GM12878 (cell line): ENCODE data around the gene CYP1B1. TPM values are rescaled to one million over a fixed set of nuclear protein-coding genes. Genes with fewer than 3 reads are reported as not detected.

Source experiments
- ATAC-seq: fragments of 200-7000 bp; cut with Tn5 transposase; 3 replicates; pipeline ENCODE4 v1.9.1; 2020; ENCODE audit warnings: mild to moderate bottlenecking, moderate library complexity
- BruUV-seq: library from RNA; stranded (reverse); fragments of 400-500 nt; replicated peaks from 2 replicates; lab custom pipeline; 2021; lab: Mats Ljungman, UMichigan
- CTCF ChIA-PET: fragments of 300-600 bp; sonication (Branson Sonifier 250); formaldehyde crosslinking; extraction: SDS; loops from one replicate; lab custom pipeline; 2021; ENCODE audit warnings: inconsistent platforms; lab: Yijun Ruan, JAX
- POLR2A ChIA-PET: fragments of 350-600 bp; formaldehyde crosslinking; extraction: SDS; loops from one replicate; lab custom pipeline; 2021; ENCODE audit warnings: inconsistent platforms; lab: Charles Lee
- RAD21 ChIA-PET: fragments of 300-600 bp; sonication (Branson Sonifier 250); formaldehyde crosslinking; loops from one replicate; lab custom pipeline; 2023; ENCODE audit warnings: antibody characterized with exemption; ENCODE audit not compliant: unreplicated experiment; lab: Charles Lee
- SMC1A ChIA-PET: fragments of 300-600 bp; sonication (Branson Sonifier 250); formaldehyde crosslinking; loops from one replicate; lab custom pipeline; 2023; ENCODE audit not compliant: unreplicated experiment, uncharacterized antibody; lab: Charles Lee
- DNase-seq: peaks from one replicate; pipeline ENCODE4 v3.0.0-alpha.2; 2011; ENCODE audit warnings: low read depth, low spot score
- FAIRE-seq: peaks from 3 replicates; lab custom pipeline; 2011; peaks lifted over from hg19 to GRCh38; lab: Jason Lieb, UNC
- H2AFZ ChIP-seq: 2 replicates; pipeline ENCODE4 v1.6.0; 2011; ENCODE audit warnings: low read depth, low read length, control low read depth; ENCODE audit not compliant: control insufficient read depth
- H3K27ac ChIP-seq: 2 replicates; pipeline ENCODE4 v1.5.1; 2011; ENCODE audit warnings: control low read depth; ENCODE audit not compliant: control insufficient read depth, insufficient read depth
- H3K27me3 ChIP-seq, 2 experiments: replicated peaks in 1 of 2; 2 replicates each; pipeline versions ENCODE4 v1.6.0 to v1.6.1; 2011; ENCODE audit warnings: low read length in 1 of 2; ENCODE audit not compliant: control insufficient read depth in 2 of 2, insufficient read depth in 2 of 2
- H3K36me3 ChIP-seq, 2 experiments: 2 replicates each; pipeline ENCODE4 v1.5.1; 2011; ENCODE audit warnings: low read length in 1 of 2; ENCODE audit not compliant: control insufficient read depth in 2 of 2, insufficient read depth in 2 of 2
- H3K4me1 ChIP-seq: 2 replicates; pipeline ENCODE4 v1.6.1; 2011; ENCODE audit warnings: mild to moderate bottlenecking, low read length, moderate library complexity, mixed read lengths; ENCODE audit not compliant: control insufficient read depth, insufficient read depth
- H3K4me2 ChIP-seq: 2 replicates; pipeline ENCODE4 v1.6.0; 2011; ENCODE audit warnings: control low read depth; ENCODE audit not compliant: control insufficient read depth, insufficient read depth
- H3K4me3 ChIP-seq: fragments of 200-600 bp; sonication (generic); 2 replicates; pipeline ENCODE4 v1.5.1; 2016
- H3K79me2 ChIP-seq: 2 replicates; pipeline ENCODE4 v1.6.0; 2011; ENCODE audit warnings: low read length; ENCODE audit not compliant: control insufficient read depth, insufficient read depth
- H3K9ac ChIP-seq: 2 replicates; pipeline ENCODE4 v1.8.0; 2011; ENCODE audit warnings: low read length, control low read depth, mixed read lengths; ENCODE audit not compliant: control insufficient read depth, insufficient read depth
- H3K9me3 ChIP-seq: replicated peaks from 3 replicates; pipeline ENCODE4 v1.5.1; 2011; ENCODE audit warnings: mild to moderate bottlenecking, low read length; ENCODE audit not compliant: control insufficient read depth, insufficient read depth
- H4K20me1 ChIP-seq: 2 replicates; pipeline ENCODE4 v1.6.0; 2011; ENCODE audit not compliant: control insufficient read depth, insufficient read depth
- BCLAF1 ChIP-seq: fragments of 450-650 bp; IDR thresholded peaks from 2 replicates; pipeline ENCODE4 v1.6.1; 2017; ENCODE audit warnings: antibody characterized with exemption, mild to moderate bottlenecking, moderate library complexity
- E2F4 ChIP-seq: IDR thresholded peaks from 2 replicates; pipeline ENCODE4 v1.6.1; 2012; ENCODE audit warnings: low read depth, low read length, improper control_type of control experiment
- HCFC1 ChIP-seq: fragments of 150-350 bp; IDR thresholded peaks from 2 replicates; pipeline ENCODE4 v1.6.1; 2014; ENCODE audit warnings: low read length
- MTA3 ChIP-seq: IDR thresholded peaks from 2 replicates; pipeline ENCODE4 v1.6.1; 2012; ENCODE audit warnings: low read length, inconsistent platforms, borderline replicate concordance
- NFXL1 ChIP-seq: fragments of 450-650 bp; IDR thresholded peaks from 2 replicates; pipeline ENCODE4 v1.6.1; 2017; ENCODE audit warnings: antibody characterized with exemption, mild to moderate bottlenecking, borderline replicate concordance
- NRF1 ChIP-seq: conservative IDR thresholded peaks from 2 replicates; pipeline ENCODE4 v1.6.1; 2011; ENCODE audit warnings: mild to moderate bottlenecking, low read depth, low read length, improper control_type of control experiment
- PBX3 ChIP-seq: IDR thresholded peaks from 2 replicates; pipeline ENCODE4 v1.6.1; 2011; ENCODE audit warnings: mild to moderate bottlenecking, low read depth, low read length, moderate library complexity; ENCODE audit not compliant: insufficient replicate concordance
- POLR2AphosphoS2 ChIP-seq: IDR thresholded peaks from 2 replicates; pipeline ENCODE4 v1.6.1; 2011; ENCODE audit warnings: low read depth, mild to moderate bottlenecking, low read length, improper control_type of control experiment, moderate library complexity
- RBBP5 ChIP-seq: fragments of 200-600 bp; sonication (generic); conservative IDR thresholded peaks from 2 replicates; pipeline ENCODE4 v1.6.1; 2016
- SRF ChIP-seq, 2 experiments: IDR thresholded peaks; 2 replicates each; pipeline ENCODE4 v1.6.1; 2011; ENCODE audit warnings: low read depth in 2 of 2, low read length in 2 of 2, mild to moderate bottlenecking in 1 of 2, moderate library complexity in 1 of 2
- ZNF207 ChIP-seq: fragments of 450-650 bp; IDR thresholded peaks from 2 replicates; pipeline ENCODE4 v1.6.1; 2014; ENCODE audit warnings: antibody characterized with exemption, mild to moderate bottlenecking, borderline replicate concordance
- ZNF274 ChIP-seq: IDR thresholded peaks from one replicate; pipeline ENCODE4 v1.8.0; 2011; ENCODE audit not compliant: insufficient read length, insufficient read depth
- WGBS: methylation state at CpG from one replicate; pipeline ENCODE4 v1.1.6; 2016; ENCODE audit warnings: low lambda C conversion rate; ENCODE audit not compliant: insufficient replicate concordance, insufficient coverage; ENCODE audit errors: missing lambda C conversion rate; 5-methylcytosine and 5-hydroxymethylcytosine counted together
- in situ Hi-C: fragments of 300-500 bp; cut with MboI; formaldehyde crosslinking; loops from 9 replicates; pipeline ENCODE4 v1.14.3; 2018; ENCODE audit warnings: mixed read lengths
- intact Hi-C: fragments of 100-400 bp; cut with micrococcal nuclease; formaldehyde crosslinking; loops from one replicate; pipeline ENCODE4 v1.14.2; 2022; ENCODE audit not compliant: unreplicated experiment
- polyA plus RNA-seq, 11 experiments: library from polyadenylated mRNA; depleted of rRNA in 4 of 11; unstranded in 6 of 11; stranded (reverse) in 5 of 11; fragments of >200 nt; fragmentation: Nextera tagmentation in 4 of 11; fragmentation: Illumina TruSeq in 1 of 11; extraction: Ambion mirVana in 4 of 11; extraction: Trizol in 1 of 11; gene quantifications; 1 replicate in 1 of 11; 2 replicates in 10 of 11; pipeline versions ENCODE4 v1.2.1 to v1.2.3, GENCODE V29; 2011 to 2016; ENCODE audit warnings: inconsistent platforms in 2 of 11, missing spikeins in 2 of 11, low read depth in 1 of 11
- total RNA-seq, 4 experiments: library from RNA; depleted of rRNA in 3 of 4; stranded (reverse); fragments of >200 nt in 3 of 4; fragmentation: Illumina TruSeq in 1 of 4; extraction: Trizol in 1 of 4; gene quantifications; 2 replicates each; pipeline versions ENCODE4 v1.2.1 to v1.2.3, GENCODE V29; 2013 to 2021
- TF ChIP-seq, protein P1 (sequence below): fragments of 450-650 bp; IDR thresholded peaks from 2 replicates; pipeline ENCODE4 v1.6.1; 2017; ENCODE audit warnings: low read depth, mild to moderate bottlenecking, moderate library complexity
- TF ChIP-seq, protein P2 (sequence below): IDR thresholded peaks from 2 replicates; pipeline ENCODE4 v1.6.1; 2012; ENCODE audit warnings: low read depth, low read length, improper control_type of control experiment

Gene CYP1B1
- total and polyA plus RNA-seq, 10 of the 15 experiments (the other 5 are each of a cell fraction or from before 2014, with no cell fraction given): 0.35 to 29.7 (median 3.4) TPM

GRCh38 chr2:38039121-38039910 is 36.6 kb downstream of the CYP1B1 start:
- Histone ChIP-seq H3K4me2 (no peak overlapping the region), H3K4me3 (no peak overlapping the region), H3K79me2 (no peaks in the 10 kb centered on the region), H3K27me3 (no peaks in the 10 kb centered on the region), H3K9me3 (no peaks in the 10 kb centered on the region), H4K20me1 (no peaks in the 10 kb centered on the region), H3K4me1 (peaks cover 23% of the 10 kb centered on the region), H3K9ac (no peak overlapping the region; the same call in 1 of the 2 replicates), H3K36me3 (no peaks in the 10 kb centered on the region), H3K27ac (peak overlapping the region; percentile 85; the same call in 1 of the 2 replicates), H2AFZ (no peak overlapping the region)
- TF ChIP-seq SRF (IDR thresholded peaks at IDR 0.05; ENCODE audit: low read depth in 2 of 2, low read length in 2 of 2) (no peak), ZNF274 (no peak), NRF1 (no peak), MTA3 (no peak), HCFC1 (no peak), RBBP5 (no peak), POLR2AphosphoS2 (no peak), BCLAF1 (no peak), PBX3 (no peak), E2F4 (no peak), NFXL1 (no peak), ZNF207 (no peak)
- TF ChIP-seq, protein P1, sequence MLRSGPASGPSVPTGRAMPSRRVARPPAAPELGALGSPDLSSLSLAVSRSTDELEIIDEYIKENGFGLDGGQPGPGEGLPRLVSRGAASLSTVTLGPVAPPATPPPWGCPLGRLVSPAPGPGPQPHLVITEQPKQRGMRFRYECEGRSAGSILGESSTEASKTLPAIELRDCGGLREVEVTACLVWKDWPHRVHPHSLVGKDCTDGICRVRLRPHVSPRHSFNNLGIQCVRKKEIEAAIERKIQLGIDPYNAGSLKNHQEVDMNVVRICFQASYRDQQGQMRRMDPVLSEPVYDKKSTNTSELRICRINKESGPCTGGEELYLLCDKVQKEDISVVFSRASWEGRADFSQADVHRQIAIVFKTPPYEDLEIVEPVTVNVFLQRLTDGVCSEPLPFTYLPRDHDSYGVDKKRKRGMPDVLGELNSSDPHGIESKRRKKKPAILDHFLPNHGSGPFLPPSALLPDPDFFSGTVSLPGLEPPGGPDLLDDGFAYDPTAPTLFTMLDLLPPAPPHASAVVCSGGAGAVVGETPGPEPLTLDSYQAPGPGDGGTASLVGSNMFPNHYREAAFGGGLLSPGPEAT: no peak
- TF ChIP-seq, protein P2, sequence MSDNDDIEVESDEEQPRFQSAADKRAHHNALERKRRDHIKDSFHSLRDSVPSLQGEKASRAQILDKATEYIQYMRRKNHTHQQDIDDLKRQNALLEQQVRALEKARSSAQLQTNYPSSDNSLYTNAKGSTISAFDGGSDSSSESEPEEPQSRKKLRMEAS: no peak
- RAD21 ChIA-PET: interaction anchor here (1.5 to 2.6 kb wide), 7 partner anchors 30 to 625 kb away, joined by 4 to 21 read pairs (median 5); no protein-coding TSS in a partner anchor
- BruUV-seq: no TSS peak
- WGBS: 70% methylated on average over 9 of the region's 9 CpGs
- DNase-seq (no peak), ATAC-seq (no peak), FAIRE-seq (no peak)
- SMC1A ChIA-PET: interaction anchor here (1.2 kb wide), 1 partner anchor 104 kb away, joined by 3 read pairs; no protein-coding TSS in a partner anchor
- in situ Hi-C loops (no loop called here), intact Hi-C loops (loop anchor here (2.0 to 5.0 kb wide), 3 partner anchors 78 to 147 kb away; partner anchors contain the start of gene RMDN2)
- POLR2A ChIA-PET: interaction anchor here (0.6 kb wide), 1 partner anchor 61 kb away, joined by 5 read pairs; no protein-coding TSS in a partner anchor
- CTCF ChIA-PET: interaction anchor here (1.1 to 2.8 kb wide), 4 partner anchors 74 to 235 kb away, joined by 3 to 15 read pairs (median 6); no protein-coding TSS in a partner anchor
